Activated T-helper 17 cell treated with anti-CD3 and anti-CD28 coated beads, Interleukin-2, amount 50 U/mL, for 72 hours (primary cell): Measurements from ENCODE around the gene MRPL28. TPM values are rescaled to one million over a fixed set of nuclear protein-coding genes. Genes with fewer than 3 reads are reported as not detected.
"Not testable (repeated sequence)": the region's sequence is repeated elsewhere in the genome, so short reads cannot be mapped to it uniquely, and the experiment has no call there.

Experiments
- ATAC-seq: fragments of 150-1000 bp; cut with Tn5 transposase; replicated peaks from 2 replicates; pipeline ENCODE4 v1.10.0; 2021; ENCODE audit warnings: mild to moderate bottlenecking, moderate library complexity
- H3K27ac Mint-ChIP-seq: one replicate; pipeline ENCODE4 v1.8.0; 2022; ENCODE audit warnings: mixed read lengths
- H3K27me3 Mint-ChIP-seq: one replicate; pipeline ENCODE4 v1.8.0; 2022; ENCODE audit warnings: mixed read lengths
- H3K36me3 Mint-ChIP-seq: one replicate; pipeline ENCODE4 v1.8.0; 2022; ENCODE audit warnings: low read depth, mild to moderate bottlenecking, mixed read lengths
- H3K4me1 Mint-ChIP-seq: one replicate; pipeline ENCODE4 v1.8.0; 2022; ENCODE audit warnings: mixed read lengths
- H3K4me3 Mint-ChIP-seq: one replicate; pipeline ENCODE4 v1.8.0; 2022; ENCODE audit warnings: mild to moderate bottlenecking, mixed read lengths
- H3K9me3 Mint-ChIP-seq: one replicate; pipeline ENCODE4 v1.8.0; 2022; ENCODE audit warnings: mixed read lengths
- total RNA-seq, 2 donors: library from RNA; stranded (reverse); gene quantifications; one replicate each; pipeline ENCODE4 v1.2.3, GENCODE V29; 2022

MRPL28 gene
- total RNA-seq, 2 donors from 2014 or later, result 63.4 to 86.2 TPM

GRCh38 chr16:397736-398332, 27.5 kb upstream of the MRPL28 start:
- Mint-ChIP-seq H3K27ac (peak overlapping the region; percentile 28), H3K9me3 (no peaks in the 10 kb centered on the region), H3K27me3 (no peaks in the 10 kb centered on the region), H3K36me3 (no peaks in the 10 kb centered on the region), H3K4me1 (peaks cover 5% of the 10 kb centered on the region), H3K4me3 (peak overlapping the region; percentile 53)
- ATAC-seq, result no peak

DNA sequence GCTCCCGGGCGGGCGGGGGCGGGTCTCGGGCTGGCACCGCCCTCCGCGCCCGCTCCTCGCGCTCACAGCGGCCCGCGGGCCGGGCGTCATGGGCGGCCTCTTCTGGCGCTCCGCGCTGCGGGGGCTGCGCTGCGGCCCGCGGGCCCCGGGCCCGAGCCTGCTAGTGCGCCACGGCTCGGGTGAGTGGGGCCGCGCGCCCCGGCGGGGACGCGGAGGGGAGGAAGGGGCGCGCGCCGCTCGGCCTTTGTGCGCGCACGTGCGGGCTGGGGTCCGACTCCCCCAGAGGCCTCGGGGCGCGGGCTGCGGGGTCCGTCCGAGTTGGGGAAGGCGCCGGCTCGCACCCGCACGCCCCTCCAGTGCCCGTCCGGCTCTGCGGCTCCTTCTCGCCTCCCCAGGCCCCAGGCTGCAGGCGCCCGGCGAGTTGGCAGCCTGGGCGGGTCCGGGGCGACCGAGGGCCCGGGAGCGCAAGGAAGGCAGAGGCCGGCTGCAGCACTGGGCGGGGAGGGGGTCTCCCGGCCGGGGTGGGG, 26.9 kb upstream of the MRPL28 start, which contains the start of gene NME4:
Gene NME4 (plus strand): TSS at position 65 of the 527 bp plus-strand sequence. CDS start 24 bp downstream, at position 89.
- Mint-ChIP-seq H3K27me3 (no peaks in the 10 kb centered on the region), H3K4me3 (peak within 1 kb of the TSS; percentile 75), H3K9me3 (no peaks in the 10 kb centered on the region), H3K27ac (peak within 1 kb of the TSS; percentile 36), H3K36me3 (no peaks in the 10 kb centered on the region), H3K4me1 (peaks cover 5% of the 10 kb centered on the region)
- no peak for ATAC-seq

- Mint-ChIP-seq H3K27me3 (no peaks in the 10 kb centered on the region), H3K36me3 (no peaks in the 10 kb centered on the region), H3K4me3 (peak overlapping the region; percentile 75), H3K4me1 (peaks cover 10% of the 10 kb centered on the region), H3K9me3 (no peaks in the 10 kb centered on the region), H3K27ac (peak overlapping the region; percentile 36)
- ATAC-seq, result no peak
Observed at GRCh38 chr16:396605-397004, 26.3 kb upstream of the MRPL28 start.

DNA sequence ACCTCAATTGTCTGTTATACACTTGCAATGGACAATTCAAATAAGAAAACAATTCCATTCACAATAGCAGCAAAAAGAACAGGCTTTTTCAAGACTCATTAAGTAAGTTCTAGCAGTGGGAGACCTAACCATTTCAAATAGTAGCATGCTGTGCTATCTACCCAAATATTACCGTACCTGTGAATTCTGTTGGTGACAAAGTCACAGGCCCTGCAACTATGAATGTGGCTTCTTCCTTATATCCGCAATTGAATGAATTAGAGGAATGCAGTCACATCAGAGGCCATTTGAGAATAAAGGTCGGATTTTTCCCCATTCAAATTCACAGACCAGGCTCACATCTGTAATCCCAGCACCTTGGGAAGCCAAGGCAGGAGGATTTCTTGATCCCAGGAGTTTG, 25.9 kb upstream of the MRPL28 start:
- H3K27me3 Mint-ChIP-seq, result no peaks in the 10 kb centered on the region
- no peak for ATAC-seq
- no peak overlapping the region for H3K27ac Mint-ChIP-seq
- H3K36me3 Mint-ChIP-seq, result no peaks in the 10 kb centered on the region
- H3K4me3 Mint-ChIP-seq, result peak overlapping the region; percentile 75
- no peaks in the 10 kb centered on the region for H3K9me3 Mint-ChIP-seq
- H3K4me1 Mint-ChIP-seq, result peaks cover 10% of the 10 kb centered on the region

GRCh38 chr16:392450-393030, 22.2 kb upstream of the MRPL28 start:
- ATAC-seq, result peak; percentile 28
- no peaks in the 10 kb centered on the region for H3K9me3 Mint-ChIP-seq
- no peak overlapping the region for H3K4me3 Mint-ChIP-seq
- no peaks in the 10 kb centered on the region for H3K27me3 Mint-ChIP-seq
- H3K4me1 Mint-ChIP-seq, result peaks cover 6% of the 10 kb centered on the region
- peak overlapping the region; percentile 47 for H3K27ac Mint-ChIP-seq
- no peaks in the 10 kb centered on the region for H3K36me3 Mint-ChIP-seq

DNA sequence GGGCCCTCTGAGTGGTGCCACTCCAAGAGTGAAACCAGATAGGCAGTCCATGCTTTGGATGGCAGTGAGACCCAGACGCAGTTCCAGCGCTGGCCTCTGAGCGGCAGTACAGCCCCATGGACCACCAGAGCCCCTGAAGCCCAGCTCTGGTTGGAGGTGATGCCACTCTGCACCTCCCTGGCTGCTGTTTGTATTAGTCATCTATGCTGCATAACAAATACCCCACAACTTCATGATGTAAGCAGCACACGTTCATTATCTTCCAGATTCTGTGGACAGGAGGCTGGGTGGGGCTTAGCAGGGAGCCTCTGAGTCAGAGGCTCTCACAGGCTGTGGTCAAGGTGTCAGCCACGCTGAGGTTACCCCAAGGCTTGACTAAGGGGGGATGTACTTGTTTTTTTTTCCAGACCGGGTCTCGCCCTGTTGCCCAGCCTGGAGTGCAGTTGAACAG, 21.6 kb upstream of the MRPL28 start:
- Mint-ChIP-seq H3K4me3 (no peak overlapping the region), H3K4me1 (peaks cover 6% of the 10 kb centered on the region), H3K27ac (peak overlapping the region; percentile 47), H3K36me3 (no peaks in the 10 kb centered on the region), H3K27me3 (no peaks in the 10 kb centered on the region), H3K9me3 (no peaks in the 10 kb centered on the region)
- ATAC-seq, result peak; percentile 97

GRCh38 chr16:389352-389751, 19.0 kb upstream of the MRPL28 start:
- H3K9me3 Mint-ChIP-seq, result no peaks in the 10 kb centered on the region
- ATAC-seq, result no peak
- H3K27me3 Mint-ChIP-seq, result no peaks in the 10 kb centered on the region
- no peak overlapping the region for H3K27ac Mint-ChIP-seq
- no peak overlapping the region for H3K4me3 Mint-ChIP-seq
- H3K36me3 Mint-ChIP-seq, result no peaks in the 10 kb centered on the region
- peaks cover 6% of the 10 kb centered on the region for H3K4me1 Mint-ChIP-seq

DNA sequence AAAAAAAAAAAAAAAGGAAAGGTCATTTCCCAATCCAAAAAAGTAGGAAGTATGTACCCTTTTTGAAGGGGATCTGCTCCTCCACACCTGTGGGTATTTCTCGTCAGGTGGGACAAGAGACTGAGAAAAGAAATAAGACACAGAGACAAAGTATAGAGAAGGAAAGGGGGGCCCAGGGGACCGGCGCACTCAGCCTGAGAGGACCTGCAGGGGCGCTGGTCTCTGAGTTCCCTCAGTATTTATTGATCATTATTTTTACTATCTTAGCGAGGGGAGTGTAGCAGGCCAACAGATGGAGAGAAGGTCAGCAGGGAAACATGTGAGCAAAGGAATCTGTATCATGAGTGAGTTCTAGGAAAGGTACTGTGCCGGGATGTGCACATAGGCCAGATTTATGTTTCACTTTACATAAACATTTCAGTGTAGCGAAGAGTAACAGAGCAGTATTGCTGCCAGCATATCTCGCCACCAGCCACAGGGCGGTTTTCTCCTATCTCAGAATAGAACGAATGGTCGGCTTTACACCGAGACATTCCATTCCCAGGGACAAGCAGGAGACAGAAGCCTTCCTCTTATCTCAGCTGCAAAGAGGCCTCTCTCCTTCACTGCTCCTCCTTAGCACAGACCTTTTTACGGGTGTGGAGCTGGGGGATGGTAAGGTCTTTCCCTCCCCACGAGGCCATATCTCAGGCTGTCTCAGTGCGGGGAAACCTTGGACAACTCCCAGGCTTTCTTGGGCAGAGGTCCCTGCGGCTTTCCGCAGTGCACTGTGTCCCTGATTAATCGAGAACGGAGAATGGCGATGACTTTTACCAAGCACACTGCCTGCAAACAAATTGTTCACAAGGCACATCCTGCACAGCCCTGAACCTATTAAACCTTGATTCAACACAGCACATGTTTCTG, 17.7 kb upstream of the MRPL28 start:
- not testable (repeated sequence) for H3K4me3 Mint-ChIP-seq, H3K36me3 Mint-ChIP-seq, ATAC-seq

GRCh38 chr16:386641-387156, 16.4 kb upstream of the MRPL28 start:
- ATAC-seq, result no peak
- Mint-ChIP-seq H3K27ac (no peak overlapping the region), H3K27me3 (no peaks in the 10 kb centered on the region), H3K9me3 (no peaks in the 10 kb centered on the region), H3K36me3 (no peaks in the 10 kb centered on the region), H3K4me3 (no peak overlapping the region), H3K4me1 (peaks cover 7% of the 10 kb centered on the region)

More for the DNA sequence above, 17.7 kb upstream of the MRPL28 start:
- H3K9me3 Mint-ChIP-seq, H3K27ac Mint-ChIP-seq, H3K27me3 Mint-ChIP-seq: not testable (repeated sequence)
- H3K4me1 Mint-ChIP-seq, result peaks cover 12% of the 10 kb centered on the region

GRCh38 chr16:383326-384051, 13.2 kb upstream of the MRPL28 start:
- H3K4me3 Mint-ChIP-seq, result peak overlapping the region; percentile 70
- ATAC-seq, result peak; percentile 68
- H3K27ac Mint-ChIP-seq, result peak overlapping the region; percentile 65
- no peaks in the 10 kb centered on the region for H3K27me3 Mint-ChIP-seq
- H3K4me1 Mint-ChIP-seq, result peaks cover 6% of the 10 kb centered on the region
- no peaks in the 10 kb centered on the region for H3K9me3 Mint-ChIP-seq
- H3K36me3 Mint-ChIP-seq, result no peaks in the 10 kb centered on the region

DNA sequence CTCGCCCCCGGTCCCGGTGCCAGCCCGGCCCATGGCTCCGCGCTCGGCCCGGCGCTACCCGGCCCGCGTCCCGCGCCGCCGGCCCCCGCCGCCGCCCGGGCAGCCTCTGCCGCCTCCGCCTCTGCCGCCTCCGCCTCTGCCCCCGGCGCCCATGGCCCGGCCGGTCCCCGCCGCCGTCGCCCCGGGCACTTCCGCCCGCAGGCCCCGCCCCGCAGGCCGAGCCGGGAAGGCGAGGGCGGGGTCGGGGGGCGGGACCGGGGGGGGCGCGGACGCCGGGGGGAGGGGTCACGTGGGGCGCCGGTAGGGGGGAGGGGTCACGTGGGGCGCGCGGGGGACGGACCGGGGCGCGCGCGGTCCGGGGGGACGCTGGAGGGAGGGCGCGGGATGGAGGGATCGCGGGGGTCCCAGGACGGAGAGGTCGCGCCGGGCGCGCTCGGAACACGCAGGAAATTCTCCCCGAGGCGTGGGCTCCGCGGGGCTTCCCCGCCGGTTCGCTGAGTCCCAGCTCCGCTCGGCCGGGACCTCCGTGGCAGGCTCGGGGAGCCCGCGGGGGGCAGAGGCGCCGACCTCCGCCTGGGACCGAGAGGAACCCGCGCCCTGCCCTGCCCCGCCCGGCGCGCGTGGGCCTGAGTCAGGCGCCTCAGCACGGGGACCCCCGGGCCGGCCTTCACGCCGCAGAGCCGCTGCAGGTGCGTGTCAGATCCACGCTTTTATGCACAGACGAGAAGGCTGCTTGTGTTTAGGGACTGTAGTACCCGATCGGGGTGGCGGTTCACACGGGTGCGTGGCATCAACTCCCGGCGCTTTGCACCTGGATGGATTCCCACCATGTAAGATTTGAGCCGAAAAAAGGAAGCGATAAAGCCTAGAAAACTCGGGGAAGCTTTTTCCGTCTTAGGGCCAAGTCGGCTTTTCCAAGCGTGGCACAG, 11.7 kb upstream of the MRPL28 start, which contains the start of gene PGAP6:
Gene PGAP6 (minus strand): TSS at position 190 of the 929 bp plus-strand sequence. CDS start 157 bp downstream, at position 33.
- ATAC-seq, result peak; percentile 68
- Mint-ChIP-seq H3K4me1 (peaks cover 6% of the 10 kb centered on the region), H3K9me3 (no peaks in the 10 kb centered on the region), H3K36me3 (no peaks in the 10 kb centered on the region), H3K27me3 (no peaks in the 10 kb centered on the region), H3K27ac (peak within 1 kb of the TSS; percentile 78), H3K4me3 (peak within 1 kb of the TSS; percentile 70)

- Mint-ChIP-seq H3K4me3 (peak overlapping the region; percentile 70), H3K27ac (peak overlapping the region; percentile 78), H3K36me3 (no peaks in the 10 kb centered on the region), H3K4me1 (peaks cover 6% of the 10 kb centered on the region), H3K27me3 (no peaks in the 10 kb centered on the region), H3K9me3 (no peaks in the 10 kb centered on the region)
- peak; percentile 50 for ATAC-seq
Observed at GRCh38 chr16:381012-381788, 10.9 kb upstream of the MRPL28 start.
